GM10847 (cell line): ENCODE results near the gene FOLR1.

Source experiments
- POLR2A ChIP-seq: IDR thresholded peaks from 2 replicates; pipeline ENCODE4 v1.6.1; 2011; ENCODE audit not compliant: insufficient read length; ENCODE audit errors: extremely low read depth

FOLR1 gene

GRCh38 chr11:72232260-72233055 is 40.5 kb downstream of the FOLR1 start:
- no peak for TF ChIP-seq POLR2A

- no peak for TF ChIP-seq POLR2A
Observed at GRCh38 chr11:72233056-72233772, 41.3 kb downstream of the FOLR1 start.

GRCh38 chr11:72233773-72234513 is 42.0 kb downstream of the FOLR1 start:
- TF ChIP-seq POLR2A = no peak

- no peak for TF ChIP-seq POLR2A
Observed at GRCh38 chr11:72234514-72234830, 42.5 kb downstream of the FOLR1 start.

- TF ChIP-seq POLR2A = no peak
Observed at GRCh38 chr11:72234920-72235319, 43.0 kb downstream of the FOLR1 start.

GRCh38 chr11:72235351-72236057 is 43.6 kb downstream of the FOLR1 start:
- TF ChIP-seq POLR2A = no peak

GRCh38 chr11:72236083-72236697 is 44.2 kb downstream of the FOLR1 start:
- no peak for TF ChIP-seq POLR2A

GRCh38 chr11:72236774-72237111 is 44.8 kb downstream of the FOLR1 start:
- TF ChIP-seq POLR2A = no peak

- TF ChIP-seq POLR2A = no peak
Observed at GRCh38 chr11:72237112-72237931, 45.4 kb downstream of the FOLR1 start.

GRCh38 chr11:72238040-72238450 is 46.1 kb downstream of the FOLR1 start:
- no peak for TF ChIP-seq POLR2A

GRCh38 chr11:72238492-72239312 is 46.8 kb downstream of the FOLR1 start:
- no peak for TF ChIP-seq POLR2A

GRCh38 chr11:72239313-72239848 is 47.4 kb downstream of the FOLR1 start:
- TF ChIP-seq POLR2A = peak; percentile 16

- TF ChIP-seq POLR2A = no peak
Observed at GRCh38 chr11:72239849-72240460, 48.0 kb downstream of the FOLR1 start.
